C4-2B (cell line): ENCODE data around the gene ILDR2.

Experiments
- H3K27ac ChIP-seq: fragments of 450-650 bp; 2 replicates; pipeline ENCODE4 v1.5.1; 2017
- ZFX ChIP-seq: fragments of 450-650 bp; IDR thresholded peaks from 2 replicates; pipeline ENCODE4 v1.6.1; 2017
- TF ChIP-seq, protein P1 (sequence below): fragments of 450-650 bp; conservative IDR thresholded peaks from 2 replicates; pipeline ENCODE4 v1.5.1; 2017; ENCODE audit warnings: mild to moderate bottlenecking

Gene ILDR2

GRCh38 chr1:166920561-166921475 lies 54.5 kb downstream of the ILDR2 start:
- no peak overlapping the region for H3K27ac ChIP-seq
- no peak for TF ChIP-seq ZFX
- TF ChIP-seq, protein P1, sequence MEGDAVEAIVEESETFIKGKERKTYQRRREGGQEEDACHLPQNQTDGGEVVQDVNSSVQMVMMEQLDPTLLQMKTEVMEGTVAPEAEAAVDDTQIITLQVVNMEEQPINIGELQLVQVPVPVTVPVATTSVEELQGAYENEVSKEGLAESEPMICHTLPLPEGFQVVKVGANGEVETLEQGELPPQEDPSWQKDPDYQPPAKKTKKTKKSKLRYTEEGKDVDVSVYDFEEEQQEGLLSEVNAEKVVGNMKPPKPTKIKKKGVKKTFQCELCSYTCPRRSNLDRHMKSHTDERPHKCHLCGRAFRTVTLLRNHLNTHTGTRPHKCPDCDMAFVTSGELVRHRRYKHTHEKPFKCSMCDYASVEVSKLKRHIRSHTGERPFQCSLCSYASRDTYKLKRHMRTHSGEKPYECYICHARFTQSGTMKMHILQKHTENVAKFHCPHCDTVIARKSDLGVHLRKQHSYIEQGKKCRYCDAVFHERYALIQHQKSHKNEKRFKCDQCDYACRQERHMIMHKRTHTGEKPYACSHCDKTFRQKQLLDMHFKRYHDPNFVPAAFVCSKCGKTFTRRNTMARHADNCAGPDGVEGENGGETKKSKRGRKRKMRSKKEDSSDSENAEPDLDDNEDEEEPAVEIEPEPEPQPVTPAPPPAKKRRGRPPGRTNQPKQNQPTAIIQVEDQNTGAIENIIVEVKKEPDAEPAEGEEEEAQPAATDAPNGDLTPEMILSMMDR: no peak

GRCh38 chr1:166918956-166919316 lies 56.4 kb downstream of the ILDR2 start:
- no peak overlapping the region for H3K27ac ChIP-seq
- TF ChIP-seq, protein P1: no peak
- TF ChIP-seq ZFX: no peak

- no peak overlapping the region for H3K27ac ChIP-seq
- TF ChIP-seq, protein P1: no peak
- no peak for TF ChIP-seq ZFX
Observed at GRCh38 chr1:166918088-166918955, 57.0 kb downstream of the ILDR2 start.

GRCh38 chr1:166915941-166916340 lies 59.4 kb downstream of the ILDR2 start:
- TF ChIP-seq ZFX: no peak
- TF ChIP-seq, protein P1: no peak
- H3K27ac ChIP-seq: no peak overlapping the region

DNA sequence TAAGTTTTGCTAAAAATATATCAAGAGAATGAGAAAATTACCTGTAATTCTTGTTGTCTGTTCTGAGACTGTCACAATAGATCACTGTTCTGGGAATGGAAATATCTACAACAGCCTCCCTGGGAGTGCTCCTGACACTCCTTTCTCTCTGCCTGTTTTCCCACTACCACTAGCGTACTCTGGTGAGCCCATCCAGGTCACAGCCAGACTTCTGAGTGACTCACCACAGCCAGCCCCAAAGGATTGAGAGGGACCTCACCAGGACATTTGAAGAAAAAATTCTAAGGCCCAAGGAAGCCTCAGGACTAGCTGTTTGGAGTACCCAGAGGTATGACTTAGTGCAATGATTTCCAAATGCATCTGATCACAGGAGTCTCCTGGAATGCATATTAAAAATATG lies 60.3 kb downstream of the ILDR2 start:
- TF ChIP-seq, protein P1: no peak
- TF ChIP-seq ZFX: no peak
- no peak overlapping the region for H3K27ac ChIP-seq

DNA sequence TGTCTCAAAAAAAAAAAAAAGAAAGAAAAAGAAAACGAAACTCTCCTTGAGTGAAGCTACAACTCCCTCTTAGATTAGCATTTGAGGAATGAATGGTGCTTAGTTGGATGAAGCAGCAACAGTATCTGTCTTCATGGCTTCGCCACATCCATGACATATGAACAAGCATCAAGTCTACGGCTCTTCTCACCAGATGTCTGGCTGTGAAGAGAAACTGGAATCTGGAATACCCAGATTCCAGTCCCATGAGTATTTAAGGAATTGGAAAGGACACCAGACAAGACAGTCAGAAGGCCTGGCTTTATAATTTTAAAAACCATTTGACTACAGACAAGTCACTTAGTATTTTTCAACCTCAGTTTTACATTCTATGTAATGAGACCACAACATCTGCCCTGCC lies 61.2 kb downstream of the ILDR2 start:
- TF ChIP-seq ZFX: no peak
- TF ChIP-seq, protein P1: no peak
- H3K27ac ChIP-seq: no peak overlapping the region

GRCh38 chr1:166911624-166912023 lies 63.7 kb downstream of the ILDR2 start:
- no peak overlapping the region for H3K27ac ChIP-seq
- TF ChIP-seq, protein P1: no peak
- TF ChIP-seq ZFX: no peak
